ENCODE results near the gene HIP1R. TPM values are rescaled to one million over a fixed set of nuclear protein-coding genes. Genes with fewer than 3 reads are reported as not detected.

HIP1R gene
- total and polyA plus RNA-seq, 2 of the 13 experiments (the other 11 are each of a cell fraction or from before 2014, with no cell fraction given) = 18.4 to 25.5 TPM

- TF ChIP-seq, protein P1, sequence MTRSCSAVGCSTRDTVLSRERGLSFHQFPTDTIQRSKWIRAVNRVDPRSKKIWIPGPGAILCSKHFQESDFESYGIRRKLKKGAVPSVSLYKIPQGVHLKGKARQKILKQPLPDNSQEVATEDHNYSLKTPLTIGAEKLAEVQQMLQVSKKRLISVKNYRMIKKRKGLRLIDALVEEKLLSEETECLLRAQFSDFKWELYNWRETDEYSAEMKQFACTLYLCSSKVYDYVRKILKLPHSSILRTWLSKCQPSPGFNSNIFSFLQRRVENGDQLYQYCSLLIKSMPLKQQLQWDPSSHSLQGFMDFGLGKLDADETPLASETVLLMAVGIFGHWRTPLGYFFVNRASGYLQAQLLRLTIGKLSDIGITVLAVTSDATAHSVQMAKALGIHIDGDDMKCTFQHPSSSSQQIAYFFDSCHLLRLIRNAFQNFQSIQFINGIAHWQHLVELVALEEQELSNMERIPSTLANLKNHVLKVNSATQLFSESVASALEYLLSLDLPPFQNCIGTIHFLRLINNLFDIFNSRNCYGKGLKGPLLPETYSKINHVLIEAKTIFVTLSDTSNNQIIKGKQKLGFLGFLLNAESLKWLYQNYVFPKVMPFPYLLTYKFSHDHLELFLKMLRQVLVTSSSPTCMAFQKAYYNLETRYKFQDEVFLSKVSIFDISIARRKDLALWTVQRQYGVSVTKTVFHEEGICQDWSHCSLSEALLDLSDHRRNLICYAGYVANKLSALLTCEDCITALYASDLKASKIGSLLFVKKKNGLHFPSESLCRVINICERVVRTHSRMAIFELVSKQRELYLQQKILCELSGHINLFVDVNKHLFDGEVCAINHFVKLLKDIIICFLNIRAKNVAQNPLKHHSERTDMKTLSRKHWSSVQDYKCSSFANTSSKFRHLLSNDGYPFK (CRISPR knock-in tag; IDR thresholded peaks at IDR 0.05; ENCODE audit: borderline replicate concordance) = no peak
- no peak for TF ChIP-seq TFDP2 (CRISPR knock-in tag; IDR thresholded peaks at IDR 0.05)
- TF ChIP-seq DNMT1 (CRISPR knock-in tag; IDR thresholded peaks at IDR 0.05) = no peak
- TF ChIP-seq ZNF772 (CRISPR knock-in tag; IDR thresholded peaks at IDR 0.05) = peak; percentile 29; the same call in 1 of the 2 replicates
- no peak for TF ChIP-seq ZNF841 (CRISPR knock-in tag; IDR thresholded peaks at IDR 0.05; ENCODE audit: borderline replicate concordance)
- peak; percentile 38; the same call in 1 of the 2 replicates for TF ChIP-seq CREM (IDR thresholded peaks at IDR 0.05)
- TF ChIP-seq CREM (CRISPR knock-in tag; IDR thresholded peaks at IDR 0.05) = no peak
- no peak for TF ChIP-seq SIN3B (IDR thresholded peaks at IDR 0.05; ENCODE audit: low read length)
- no peak for TF ChIP-seq ZNF879 (CRISPR knock-in tag; IDR thresholded peaks at IDR 0.05)
- peak; percentile 88 for TF ChIP-seq CTCF (CRISPR knock-in tag; IDR thresholded peaks at IDR 0.05)
- TF ChIP-seq NCOA5 (CRISPR knock-in tag; IDR thresholded peaks at IDR 0.05) = no peak
- TF ChIP-seq, protein P2, sequence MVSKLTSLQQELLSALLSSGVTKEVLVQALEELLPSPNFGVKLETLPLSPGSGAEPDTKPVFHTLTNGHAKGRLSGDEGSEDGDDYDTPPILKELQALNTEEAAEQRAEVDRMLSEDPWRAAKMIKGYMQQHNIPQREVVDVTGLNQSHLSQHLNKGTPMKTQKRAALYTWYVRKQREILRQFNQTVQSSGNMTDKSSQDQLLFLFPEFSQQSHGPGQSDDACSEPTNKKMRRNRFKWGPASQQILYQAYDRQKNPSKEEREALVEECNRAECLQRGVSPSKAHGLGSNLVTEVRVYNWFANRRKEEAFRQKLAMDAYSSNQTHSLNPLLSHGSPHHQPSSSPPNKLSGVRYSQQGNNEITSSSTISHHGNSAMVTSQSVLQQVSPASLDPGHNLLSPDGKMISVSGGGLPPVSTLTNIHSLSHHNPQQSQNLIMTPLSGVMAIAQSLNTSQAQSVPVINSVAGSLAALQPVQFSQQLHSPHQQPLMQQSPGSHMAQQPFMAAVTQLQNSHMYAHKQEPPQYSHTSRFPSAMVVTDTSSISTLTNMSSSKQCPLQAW (CRISPR knock-in tag; IDR thresholded peaks at IDR 0.05) = no peak
- TF ChIP-seq ZNF530 (CRISPR knock-in tag; IDR thresholded peaks at IDR 0.05; ENCODE audit: low read depth) = no peak
- no peak for TF ChIP-seq ZNF441 (CRISPR knock-in tag; IDR thresholded peaks at IDR 0.05; ENCODE audit: borderline replicate concordance)
- TF ChIP-seq HMG20B (CRISPR knock-in tag; conservative IDR thresholded peaks at IDR 0.05) = no peak
- TF ChIP-seq SP1 (IDR thresholded peaks at IDR 0.05) = no peak
- TF ChIP-seq SP1 (CRISPR knock-in tag; IDR thresholded peaks at IDR 0.05) = 0 out of 2 replicates have a peak, but pooled peaks have one; percentile 27
- no peak for TF ChIP-seq ZNF710 (CRISPR knock-in tag; IDR thresholded peaks at IDR 0.05; ENCODE audit: borderline replicate concordance)
Measured at GRCh38 chr12:122865268-122866231, 30.3 kb downstream of the HIP1R start (continued).

All from HepG2 (cell line).